CD4-positive, alpha-beta T cell treated with Interleukin-2 at 100 ng/mL for 4 hours (primary cell): ENCODE measurements around the gene MAP3K1.

Experiments
- DNase-seq: peaks from one replicate; pipeline ENCODE4 v3.0.0-alpha.2; 2020; ENCODE audit warnings: low spot score

Gene MAP3K1

GRCh38 chr5:56849671-56850070 lies 34.3 kb downstream of the MAP3K1 start:
- peak; percentile 29 for DNase-seq

GRCh38 chr5:56850423-56850822 lies 35.1 kb downstream of the MAP3K1 start:
- no peak for DNase-seq

GRCh38 chr5:56851258-56851941 lies 36.1 kb downstream of the MAP3K1 start:
- no peak for DNase-seq

- DNase-seq, result peak; percentile 45
Observed at GRCh38 chr5:56852228-56853000, 37.1 kb downstream of the MAP3K1 start.

GRCh38 chr5:56853698-56854097 lies 38.3 kb downstream of the MAP3K1 start:
- DNase-seq, result no peak

GRCh38 chr5:56854920-56855319 lies 39.6 kb downstream of the MAP3K1 start:
- DNase-seq, result no peak

GRCh38 chr5:56856541-56857178 lies 41.3 kb downstream of the MAP3K1 start:
- no peak for DNase-seq

GRCh38 chr5:56858777-56859442 lies 43.6 kb downstream of the MAP3K1 start:
- no peak for DNase-seq

GRCh38 chr5:56861893-56862485 lies 46.6 kb downstream of the MAP3K1 start:
- DNase-seq, result no peak

- peak; percentile 10 for DNase-seq
Observed at GRCh38 chr5:56862909-56863308, 47.6 kb downstream of the MAP3K1 start.

GRCh38 chr5:56871777-56872176 lies 56.4 kb downstream of the MAP3K1 start:
- DNase-seq, result no peak

GRCh38 chr5:56873056-56873455 lies 57.7 kb downstream of the MAP3K1 start:
- no peak for DNase-seq

- no peak for DNase-seq
Observed at GRCh38 chr5:56876327-56876726, 61.0 kb downstream of the MAP3K1 start.

- no peak for DNase-seq
Observed at GRCh38 chr5:56881571-56881970, 66.2 kb downstream of the MAP3K1 start.

- no peak for DNase-seq
Observed at GRCh38 chr5:56893251-56893951, 78.1 kb downstream of the MAP3K1 start.

- no peak for DNase-seq
Observed at GRCh38 chr5:56896763-56897162, 81.4 kb downstream of the MAP3K1 start.

- no peak for DNase-seq
Observed at GRCh38 chr5:56898213-56898612, 82.9 kb downstream of the MAP3K1 start.

- no peak for DNase-seq
Observed at GRCh38 chr5:56900395-56900794, 85.0 kb downstream of the MAP3K1 start.

GRCh38 chr5:56900858-56901578 lies 85.7 kb downstream of the MAP3K1 start:
- DNase-seq, result peak; percentile 68

- peak; percentile 16 for DNase-seq
Observed at GRCh38 chr5:56908942-56909293, 93.6 kb downstream of the MAP3K1 start.
